Keratinocyte (primary cell): ENCODE measurements around the gene GPT2. TPM values are rescaled to one million over a fixed set of nuclear protein-coding genes. Genes with fewer than 3 reads are reported as not detected.
A peak's percentile ranks its signal among the peaks of the same experiment; 100 is the strongest.

Experiments used
- DNase-seq: peaks from one replicate; pipeline ENCODE4 v3.0.0-alpha.2; 2011; ENCODE audit warnings: low read depth, missing footprints, low spot score
- FAIRE-seq: peaks from 2 replicates; lab custom pipeline; 2011; peaks lifted over from hg19 to GRCh38; lab: Jason Lieb, UNC
- H2AFZ ChIP-seq: 2 replicates; pipeline ENCODE4 v1.6.0; 2012; ENCODE audit warnings: low read length, control low read depth, inconsistent platforms; ENCODE audit not compliant: control insufficient read depth
- H3K27ac ChIP-seq: 2 replicates; pipeline ENCODE4 v1.5.1; 2011; ENCODE audit warnings: low read length; ENCODE audit not compliant: control insufficient read depth, insufficient read depth
- H3K27me3 ChIP-seq: 3 replicates; pipeline ENCODE4 v1.6.0; 2011; ENCODE audit warnings: low read length; ENCODE audit not compliant: control insufficient read depth, insufficient read depth; ENCODE audit errors: extremely low read depth
- H3K36me3 ChIP-seq, 2 experiments: 2 replicates in 1 of 2; 3 replicates in 1 of 2; pipeline ENCODE4 v1.5.1; 2011; ENCODE audit warnings: low read length in 2 of 2, mild to moderate bottlenecking in 1 of 2; ENCODE audit not compliant: control insufficient read depth in 2 of 2, insufficient read depth in 2 of 2; ENCODE audit errors: extremely low read depth in 1 of 2
- H3K4me1 ChIP-seq: 3 replicates; pipeline ENCODE4 v1.5.1; 2011; ENCODE audit warnings: low read length; ENCODE audit not compliant: control insufficient read depth, insufficient read depth; ENCODE audit errors: extremely low read depth
- H3K4me2 ChIP-seq: 3 replicates; pipeline ENCODE4 v1.6.0; 2011; ENCODE audit warnings: low read depth, low read length; ENCODE audit not compliant: control insufficient read depth, insufficient read depth; ENCODE audit errors: extremely low read depth
- H3K4me3 ChIP-seq, 3 experiments: fragments of 200-600 bp in 1 of 3; sonication (generic) in 1 of 3; 2 replicates in 2 of 3; 3 replicates in 1 of 3; pipeline ENCODE4 v1.5.1; 2011 to 2016; ENCODE audit warnings: low read length in 3 of 3, mild to moderate bottlenecking in 3 of 3, control low read depth in 2 of 3, inconsistent platforms in 1 of 3, low read depth in 1 of 3, mixed read lengths in 1 of 3, mixed run types in 1 of 3, moderate library complexity in 1 of 3; ENCODE audit not compliant: control insufficient read depth in 2 of 3, insufficient read depth in 2 of 3; ENCODE audit errors: extremely low read depth in 1 of 3
- H3K79me2 ChIP-seq: 2 replicates; pipeline ENCODE4 v1.6.0; 2012; ENCODE audit warnings: low read length; ENCODE audit not compliant: control insufficient read depth, insufficient read depth
- H3K9ac ChIP-seq: 3 replicates; pipeline ENCODE4 v1.6.0; 2011; ENCODE audit warnings: low read length; ENCODE audit not compliant: control insufficient read depth, insufficient read depth; ENCODE audit errors: extremely low read depth
- H3K9me1 ChIP-seq: 3 replicates; pipeline ENCODE4 v1.6.0; 2011; ENCODE audit warnings: low read length; ENCODE audit not compliant: control insufficient read depth, insufficient read depth; ENCODE audit errors: extremely low read depth
- H3K9me3 ChIP-seq: 2 replicates; pipeline ENCODE4 v1.5.1; 2012; ENCODE audit warnings: low read depth, low read length; ENCODE audit not compliant: control insufficient read depth
- H4K20me1 ChIP-seq: 3 replicates; pipeline ENCODE4 v1.6.0; 2011; ENCODE audit warnings: low read length; ENCODE audit not compliant: control insufficient read depth, insufficient read depth; ENCODE audit errors: extremely low read depth
- EZH2 ChIP-seq: IDR thresholded peaks from one replicate; pipeline ENCODE4 v1.6.1; 2012; ENCODE audit warnings: inconsistent platforms, mild to moderate bottlenecking, low read length, moderate library complexity
- dilution Hi-C: fragments of 300-500 bp; cut with MboI; formaldehyde crosslinking; loops from one replicate; pipeline ENCODE4 v1.7.0; 2020; ENCODE audit warnings: low sequenced_read_pairs; ENCODE audit not compliant: extremely low pct_ligation_motif_present
- polyA plus RNA-seq, 5 experiments: library from polyadenylated mRNA; depleted of rRNA in 3 of 5; stranded (reverse) in 3 of 5; stranded (forward) in 1 of 5; unstranded in 1 of 5; fragments of >200 nt; gene quantifications; 1 replicate in 1 of 5; 2 replicates in 3 of 5; 3 replicates in 1 of 5; pipeline versions ENCODE4 v1.2.1 to v1.2.3, GENCODE V29; 2011 to 2012; ENCODE audit warnings: missing spikeins in 2 of 5, low read depth in 1 of 5, low replicate concordance in 1 of 5
- TF ChIP-seq, protein P1 (sequence below), 3 experiments: IDR thresholded peaks in 1 of 3; conservative IDR thresholded peaks in 1 of 3; optimal IDR thresholded peaks in 1 of 3; 2 replicates in 2 of 3; 3 replicates in 1 of 3; pipeline versions ENCODE3 to v1.5.1; 2011; ENCODE audit warnings: low read length in 3 of 3, mild to moderate bottlenecking in 3 of 3, moderate library complexity in 2 of 3, control low read depth in 1 of 3, inconsistent platforms in 1 of 3; ENCODE audit not compliant: insufficient read depth in 2 of 3; ENCODE audit errors: extremely low read depth in 1 of 3

The GPT2 gene
- polyA plus RNA-seq, 1 donor (not counting 4 experiments of a cell fraction or from before 2014, with no cell fraction given): 16.1 TPM

DNA sequence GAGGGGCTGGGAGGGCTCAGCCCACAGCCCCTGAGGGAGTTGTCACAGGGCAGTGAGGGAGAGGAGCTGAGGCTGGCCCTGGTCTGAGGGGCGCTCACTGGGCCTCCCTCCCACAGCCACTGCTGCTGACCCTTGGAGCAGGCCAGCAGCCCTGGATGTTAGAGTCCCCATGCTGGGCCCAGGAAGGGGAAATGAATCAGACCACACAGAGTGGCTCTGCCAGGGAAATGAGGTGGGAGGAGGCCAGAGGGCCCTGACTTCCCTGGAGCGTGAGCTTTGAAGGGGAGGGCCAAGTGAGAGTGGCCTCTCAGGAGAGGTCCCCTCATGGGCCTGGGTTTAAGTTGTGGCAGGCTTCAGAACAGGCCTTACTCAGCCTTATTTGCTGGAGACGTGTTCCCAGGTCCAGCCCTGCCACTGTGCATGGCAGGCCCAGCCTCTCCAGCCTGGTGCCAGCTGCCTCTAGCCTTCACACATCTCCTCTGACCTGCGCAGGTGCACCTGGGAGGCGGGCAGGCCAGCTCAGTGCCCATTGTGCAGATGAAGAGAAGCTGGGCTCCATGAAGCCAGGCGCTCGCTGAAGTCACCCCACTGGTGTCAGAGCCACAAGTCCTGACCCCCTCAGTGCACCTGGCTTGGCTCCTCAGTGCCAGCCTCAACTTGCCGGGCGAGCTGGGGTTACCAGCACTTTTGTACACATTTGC lies 15.4 kb downstream of the GPT2 start:
- H3K36me3 ChIP-seq: peaks cover 10% of the 10 kb centered on the region in 2 experiments
- FAIRE-seq (no peak), DNase-seq (no peak)
- no peaks in the 10 kb centered on the region for H4K20me1 ChIP-seq
- H2AFZ ChIP-seq: no peak overlapping the region
- no peaks in the 10 kb centered on the region for H3K79me2 ChIP-seq
- H3K27ac ChIP-seq: no peak overlapping the region
- no peaks in the 10 kb centered on the region for H3K27me3 ChIP-seq
- H3K9ac ChIP-seq: no peak overlapping the region
- TF ChIP-seq, protein P1, sequence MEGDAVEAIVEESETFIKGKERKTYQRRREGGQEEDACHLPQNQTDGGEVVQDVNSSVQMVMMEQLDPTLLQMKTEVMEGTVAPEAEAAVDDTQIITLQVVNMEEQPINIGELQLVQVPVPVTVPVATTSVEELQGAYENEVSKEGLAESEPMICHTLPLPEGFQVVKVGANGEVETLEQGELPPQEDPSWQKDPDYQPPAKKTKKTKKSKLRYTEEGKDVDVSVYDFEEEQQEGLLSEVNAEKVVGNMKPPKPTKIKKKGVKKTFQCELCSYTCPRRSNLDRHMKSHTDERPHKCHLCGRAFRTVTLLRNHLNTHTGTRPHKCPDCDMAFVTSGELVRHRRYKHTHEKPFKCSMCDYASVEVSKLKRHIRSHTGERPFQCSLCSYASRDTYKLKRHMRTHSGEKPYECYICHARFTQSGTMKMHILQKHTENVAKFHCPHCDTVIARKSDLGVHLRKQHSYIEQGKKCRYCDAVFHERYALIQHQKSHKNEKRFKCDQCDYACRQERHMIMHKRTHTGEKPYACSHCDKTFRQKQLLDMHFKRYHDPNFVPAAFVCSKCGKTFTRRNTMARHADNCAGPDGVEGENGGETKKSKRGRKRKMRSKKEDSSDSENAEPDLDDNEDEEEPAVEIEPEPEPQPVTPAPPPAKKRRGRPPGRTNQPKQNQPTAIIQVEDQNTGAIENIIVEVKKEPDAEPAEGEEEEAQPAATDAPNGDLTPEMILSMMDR (optimal IDR thresholded peaks at IDR 0.05 in 1 of 3, IDR thresholded peaks at IDR 0.05 in 1 of 3, conservative IDR thresholded peaks at IDR 0.05 in 1 of 3; ENCODE audit: extremely low read depth in 1 of 3, insufficient read depth in 2 of 3, low read length in 3 of 3): no peak
- TF ChIP-seq EZH2: no peak
- peaks cover 5% of the 10 kb centered on the region for H3K4me1 ChIP-seq
- no peak overlapping the region for H3K4me2 ChIP-seq
- no peaks in the 10 kb centered on the region for H3K9me1 ChIP-seq
- H3K4me3 ChIP-seq: no peak overlapping the region
- dilution Hi-C loops: no loop called here
- no peaks in the 10 kb centered on the region for H3K9me3 ChIP-seq

DNA sequence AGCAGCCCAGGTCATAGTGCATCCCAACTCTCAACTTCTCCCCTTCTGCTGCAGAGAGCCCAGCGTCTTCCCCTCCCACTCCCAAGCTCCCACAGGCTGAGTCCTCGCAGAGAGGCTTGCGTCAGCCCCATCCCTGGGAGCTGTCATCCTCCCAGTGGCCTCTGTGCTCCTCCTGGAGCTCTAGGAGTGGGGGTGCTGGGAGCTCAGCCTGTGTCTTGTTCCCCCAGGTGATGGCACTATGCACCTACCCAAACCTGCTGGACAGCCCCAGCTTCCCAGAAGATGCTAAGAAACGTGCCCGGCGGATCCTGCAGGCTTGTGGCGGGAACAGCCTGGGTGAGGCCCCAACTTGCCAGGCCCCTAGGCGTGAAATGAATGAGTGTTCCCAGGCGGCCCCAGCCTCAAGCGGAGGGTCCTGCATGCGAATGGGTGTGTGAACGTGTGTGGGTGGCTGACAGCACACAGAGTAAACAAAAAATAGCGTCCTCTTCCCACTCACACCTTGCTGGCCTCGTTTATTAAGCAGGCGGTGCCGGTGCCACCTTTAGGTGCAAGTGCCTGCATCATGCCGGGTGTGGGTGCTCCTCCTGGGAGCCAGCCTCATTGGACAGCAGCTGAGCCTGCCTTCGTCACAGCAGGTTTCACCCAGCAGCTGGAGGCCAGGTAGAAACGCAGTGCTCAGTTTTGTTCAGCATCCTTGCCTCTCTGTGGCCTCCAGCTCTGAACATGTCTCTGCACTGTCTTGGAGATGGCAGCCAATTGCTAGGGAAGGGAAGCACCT lies 16.5 kb downstream of the GPT2 start:
- H3K79me2 ChIP-seq: no peaks in the 10 kb centered on the region
- H3K9ac ChIP-seq: no peak overlapping the region
- H3K36me3 ChIP-seq: peaks cover 10 to 11% of the 10 kb centered on the region in 2 experiments
- TF ChIP-seq EZH2: no peak
- TF ChIP-seq, protein P1 (optimal IDR thresholded peaks at IDR 0.05 in 1 of 3, IDR thresholded peaks at IDR 0.05 in 1 of 3, conservative IDR thresholded peaks at IDR 0.05 in 1 of 3; ENCODE audit: extremely low read depth in 1 of 3, insufficient read depth in 2 of 3, low read length in 3 of 3): peak in 1 of 3 experiments; percentile 17
- dilution Hi-C loops: no loop called here
- H3K4me2 ChIP-seq: no peak overlapping the region
- H3K9me1 ChIP-seq: no peaks in the 10 kb centered on the region
- no peaks in the 10 kb centered on the region for H3K27me3 ChIP-seq
- no peak for DNase-seq
- H4K20me1 ChIP-seq: no peaks in the 10 kb centered on the region
- peaks cover 5% of the 10 kb centered on the region for H3K4me1 ChIP-seq
- no peak overlapping the region for H3K4me3 ChIP-seq
- H3K9me3 ChIP-seq: no peaks in the 10 kb centered on the region
- FAIRE-seq: no peak
- no peak overlapping the region for H3K27ac ChIP-seq
- H2AFZ ChIP-seq: no peak overlapping the region
